HG03039 (cell line): ENCODE measurements around the gene BEST2.
A peak's percentile ranks its signal among the peaks of the same experiment; 100 is the strongest.

ENCODE experiments used
- ATAC-seq: cut with Tn5 transposase; IDR thresholded peaks from one replicate; pipeline ENCODE4 v1.9.1; 2021; ENCODE audit warnings: mild to moderate bottlenecking, moderate library complexity; ENCODE audit not compliant: unreplicated experiment

The BEST2 gene

DNA sequence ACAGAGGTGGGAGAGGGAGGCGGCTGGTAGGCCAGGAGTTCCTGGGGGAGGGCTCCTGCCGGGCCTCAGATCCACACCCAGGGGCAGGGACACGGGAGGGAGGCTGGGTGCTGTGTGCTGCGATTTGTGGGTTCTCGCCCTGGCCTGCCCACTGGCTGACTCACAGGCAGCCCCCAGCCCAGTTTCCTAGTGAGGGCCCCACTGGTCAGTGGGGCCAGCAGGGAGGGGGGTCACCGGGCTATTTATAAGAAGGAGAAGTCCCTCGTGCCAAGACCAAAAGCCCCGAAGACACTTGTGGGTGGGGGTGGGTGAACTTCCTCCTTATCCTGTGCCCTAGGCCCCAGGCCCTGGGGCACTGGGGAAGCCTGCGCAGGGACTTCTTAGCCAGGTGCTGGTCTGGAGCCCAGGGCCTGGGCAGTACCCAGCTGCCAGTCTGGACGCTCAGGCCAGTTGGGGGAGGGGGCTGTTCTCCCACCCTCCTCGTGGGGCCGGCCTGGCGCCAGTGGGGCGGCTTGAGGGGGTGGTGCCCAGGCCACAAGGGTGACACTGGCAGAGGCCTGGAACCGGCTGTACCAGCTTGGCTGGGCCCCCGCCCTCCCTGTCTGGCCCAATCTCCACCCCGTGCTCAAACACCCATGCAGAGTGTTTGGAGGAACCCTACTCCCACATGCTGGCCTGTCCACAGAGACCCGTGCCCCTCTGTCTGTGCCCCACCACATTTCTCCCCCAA lies 34.7 kb downstream of the BEST2 start:
- ATAC-seq, result no peak

DNA sequence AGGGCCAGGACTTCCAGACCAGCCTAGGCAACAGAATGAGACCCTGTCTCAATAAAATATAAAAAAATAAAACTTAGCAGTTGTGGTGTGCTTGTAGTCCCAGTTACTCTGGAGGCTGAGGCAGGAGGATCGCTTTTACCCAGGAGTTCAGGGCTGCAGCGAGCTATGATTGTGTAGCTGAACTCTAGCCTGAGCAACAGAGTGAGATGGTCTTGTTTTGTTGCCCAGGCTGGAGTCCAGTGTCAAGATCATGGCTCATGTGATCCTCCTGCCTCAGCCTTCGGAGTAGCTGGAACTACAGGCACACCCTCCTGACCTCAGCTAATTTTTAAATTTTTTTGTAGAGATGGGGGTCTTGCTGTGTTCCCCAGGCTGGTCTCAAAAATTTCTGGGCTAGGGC lies 35.4 kb downstream of the BEST2 start:
- no peak for ATAC-seq

DNA sequence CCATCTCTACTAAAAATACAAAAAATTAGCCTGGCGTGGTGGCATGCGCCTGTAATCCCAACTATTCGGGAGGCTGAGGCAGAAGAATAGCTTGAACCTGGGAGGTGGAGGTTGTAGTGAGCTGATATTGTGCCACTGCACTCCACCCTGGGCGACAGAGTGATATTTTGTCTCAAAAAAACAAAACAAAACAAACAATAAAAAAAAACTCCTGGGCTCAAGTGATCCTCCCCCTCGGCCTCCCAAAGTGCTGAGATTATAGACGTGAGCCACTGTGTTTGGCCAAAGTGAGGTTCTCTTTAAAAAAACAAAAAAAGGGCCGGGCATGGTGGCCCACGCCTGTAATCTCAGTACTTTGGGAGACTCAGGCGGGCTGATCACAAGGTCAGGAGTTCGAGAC lies 35.9 kb downstream of the BEST2 start:
- ATAC-seq, result no peak

DNA sequence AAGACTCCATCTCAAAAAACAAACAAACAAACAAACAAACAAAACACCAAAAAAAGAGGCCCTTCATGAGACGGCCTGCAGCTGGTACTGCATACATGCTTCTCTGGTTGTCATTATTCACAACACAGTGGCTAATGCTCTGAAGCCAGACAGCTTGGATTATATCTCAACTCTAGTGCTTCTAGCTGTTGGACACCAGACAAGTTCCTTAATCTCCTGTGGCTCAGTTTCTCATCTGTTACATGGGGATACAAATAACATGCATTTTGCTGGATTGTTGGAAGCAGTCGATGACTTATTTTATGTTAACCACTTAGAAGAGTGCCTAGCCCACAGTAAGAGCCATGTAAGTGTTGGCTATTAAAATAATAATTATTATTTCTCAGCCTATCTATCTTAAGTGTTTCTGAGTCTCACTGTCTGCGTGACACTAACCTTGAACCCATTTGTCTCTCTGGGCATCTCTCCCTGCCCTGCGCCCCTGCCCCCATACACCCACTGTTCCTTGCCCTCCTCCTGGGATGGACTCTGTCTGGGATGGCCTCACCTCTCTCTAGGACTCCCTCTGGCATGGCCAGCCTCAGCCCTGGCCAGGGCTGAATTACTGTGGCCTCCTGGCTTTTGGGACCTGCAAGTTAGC lies 36.6 kb downstream of the BEST2 start:
- ATAC-seq, result no peak

DNA sequence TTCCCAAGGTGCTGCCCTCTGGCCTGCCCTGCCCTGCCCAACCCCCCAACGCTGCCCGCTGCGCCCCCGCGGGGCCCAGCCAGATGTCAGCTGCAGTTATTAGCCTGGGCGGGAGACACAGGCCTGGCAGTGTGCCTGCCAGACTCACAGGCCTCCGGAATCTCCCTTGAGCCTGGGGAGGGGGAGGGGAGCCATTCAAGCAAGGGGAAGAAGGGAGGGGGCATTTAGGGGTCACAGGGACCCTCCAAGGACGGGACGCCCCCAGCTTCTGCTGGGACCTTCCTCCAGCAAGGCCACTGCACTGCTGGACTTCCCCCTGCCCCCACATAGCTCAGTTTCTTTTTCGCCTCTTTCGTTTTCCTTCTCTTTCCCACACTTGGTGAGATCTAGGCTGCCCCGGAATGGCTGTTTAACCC lies 37.1 kb downstream of the BEST2 start:
- ATAC-seq, result no peak

DNA sequence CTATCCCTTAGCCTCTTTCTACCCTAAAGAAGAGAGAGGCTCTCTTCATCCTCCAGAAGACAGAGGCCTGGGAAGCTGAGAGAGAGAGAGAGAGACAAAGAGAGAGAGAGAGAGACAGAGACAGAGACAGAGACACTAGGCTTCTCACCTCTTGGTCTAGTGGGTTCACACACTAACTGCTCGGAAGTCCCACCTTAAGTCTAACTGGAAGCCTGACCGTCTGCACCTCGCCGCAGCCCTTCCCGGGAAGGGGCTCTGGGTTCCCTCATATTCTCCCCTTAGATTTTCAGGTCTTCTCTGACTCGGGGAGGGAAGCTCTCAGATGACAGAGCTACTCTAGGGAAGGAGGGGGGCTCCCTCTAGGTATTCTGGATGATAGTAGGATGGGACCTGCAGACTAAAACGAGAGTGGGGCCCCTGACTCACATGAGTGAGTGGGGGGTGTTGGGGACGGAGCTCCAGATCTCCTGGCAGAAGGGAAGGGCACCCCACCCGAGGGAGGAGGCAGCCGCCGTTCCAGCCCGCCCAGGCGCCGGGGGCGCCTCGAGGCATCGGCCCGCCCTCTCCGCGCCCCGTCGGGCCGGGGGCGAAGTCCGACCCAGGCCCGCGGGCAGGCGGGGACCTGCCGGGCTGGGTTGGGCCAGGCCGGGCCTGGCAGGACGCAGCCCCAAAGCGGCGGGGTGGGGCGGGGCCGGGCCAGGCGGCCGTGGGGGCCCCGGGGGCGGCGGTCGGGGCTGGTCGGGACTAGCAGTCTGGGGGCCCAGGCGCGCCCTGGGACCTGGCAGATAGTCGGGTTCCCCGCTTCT lies 37.7 kb downstream of the BEST2 start:
- ATAC-seq, result no peak

DNA sequence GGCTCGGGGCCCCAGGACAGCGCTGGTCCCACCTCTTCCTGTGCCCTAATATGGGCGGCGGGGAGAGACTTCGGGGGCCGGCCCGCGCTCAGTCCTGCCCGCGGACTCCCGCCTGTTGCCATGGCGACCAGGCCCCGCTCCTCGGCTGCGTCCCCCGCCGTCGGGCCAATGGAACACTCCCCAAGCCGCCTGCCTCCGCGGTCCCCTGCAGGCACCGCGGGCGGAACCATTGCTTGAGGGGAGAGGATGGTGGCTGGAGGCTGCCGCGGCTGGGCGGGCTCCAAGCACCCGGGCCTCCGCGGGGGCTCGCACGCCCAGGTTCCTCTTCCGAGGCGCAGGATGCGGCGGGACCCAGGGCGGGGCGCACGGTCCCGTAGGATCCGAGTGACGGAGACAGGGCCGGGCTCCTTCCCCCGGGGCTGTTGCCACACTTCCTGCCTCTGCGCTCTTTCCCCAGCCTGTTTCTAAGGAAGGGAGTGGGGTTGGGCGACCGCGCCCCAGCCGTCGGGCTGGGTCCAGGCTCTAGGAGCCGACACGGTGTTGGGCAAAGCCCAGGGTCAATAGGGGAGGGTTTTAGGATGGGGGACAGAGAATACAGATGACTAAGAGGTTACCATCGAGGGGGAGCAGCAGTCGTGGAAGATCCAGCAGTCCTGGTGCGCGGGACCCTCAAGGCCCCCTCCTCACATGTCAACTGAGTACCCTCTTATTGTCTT lies 38.5 kb downstream of the BEST2 start:
- ATAC-seq, result peak; percentile 27

DNA sequence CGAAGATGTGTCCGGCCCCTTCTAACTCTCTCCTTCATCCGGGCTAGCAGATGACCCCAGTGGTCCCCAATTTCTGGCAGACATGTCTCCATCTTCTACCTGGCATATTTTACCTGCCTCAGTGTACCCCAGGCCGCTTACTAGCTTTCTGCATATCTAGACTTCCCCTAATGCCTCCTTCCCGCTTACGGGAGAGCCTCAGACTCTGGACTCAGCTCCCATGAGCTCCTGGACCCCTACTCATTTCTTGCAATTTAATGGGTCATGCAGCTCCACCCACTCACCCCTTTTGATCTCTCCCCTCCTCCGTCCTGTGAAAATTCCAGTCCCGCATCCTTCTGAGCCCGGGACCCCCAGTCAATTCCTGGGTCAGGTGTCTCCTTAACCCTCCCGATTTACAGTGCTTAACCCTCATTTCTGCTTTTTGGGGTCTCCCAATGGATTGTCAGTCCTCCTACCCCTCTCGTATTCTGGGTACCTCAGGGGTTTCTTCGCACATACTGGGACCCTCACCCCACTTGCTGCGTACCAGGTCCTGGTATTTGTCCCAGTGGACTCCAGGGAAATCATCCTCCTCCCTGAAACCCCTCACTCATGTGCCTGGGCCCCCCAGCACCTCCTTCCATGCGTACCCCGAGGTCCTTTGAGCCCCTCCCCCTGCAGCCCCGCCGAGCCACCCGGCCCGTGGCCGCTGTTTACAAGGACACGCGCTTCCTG lies 39.2 kb downstream of the BEST2 start:
- no peak for ATAC-seq

DNA sequence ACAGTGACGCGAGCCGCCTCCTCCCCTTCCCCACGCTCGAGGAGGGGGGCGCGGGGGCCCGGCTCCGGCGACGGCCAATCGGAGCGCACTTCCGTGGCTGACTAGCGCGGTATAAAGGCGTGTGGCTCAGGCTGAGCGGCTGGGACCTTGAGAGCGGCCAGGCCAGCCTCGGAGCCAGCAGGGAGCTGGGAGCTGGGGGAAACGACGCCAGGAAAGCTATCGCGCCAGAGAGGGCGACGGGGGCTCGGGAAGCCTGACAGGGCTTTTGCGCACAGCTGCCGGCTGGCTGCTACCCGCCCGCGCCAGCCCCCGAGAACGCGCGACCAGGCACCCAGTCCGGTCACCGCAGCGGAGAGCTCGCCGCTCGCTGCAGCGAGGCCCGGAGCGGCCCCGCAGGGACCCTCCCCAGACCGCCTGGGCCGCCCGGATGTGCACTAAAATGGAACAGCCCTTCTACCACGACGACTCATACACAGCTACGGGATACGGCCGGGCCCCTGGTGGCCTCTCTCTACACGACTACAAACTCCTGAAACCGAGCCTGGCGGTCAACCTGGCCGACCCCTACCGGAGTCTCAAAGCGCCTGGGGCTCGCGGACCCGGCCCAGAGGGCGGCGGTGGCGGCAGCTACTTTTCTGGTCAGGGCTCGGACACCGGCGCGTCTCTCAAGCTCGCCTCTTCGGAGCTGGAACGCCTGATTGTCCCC lies 39.9 kb downstream of the BEST2 start, which contains the start of gene JUNB:
Gene JUNB (plus strand): TSS at position 142 of the 706 bp plus-strand sequence. CDS start 286 bp downstream, at position 428.
- ATAC-seq, result peak; percentile 25

DNA sequence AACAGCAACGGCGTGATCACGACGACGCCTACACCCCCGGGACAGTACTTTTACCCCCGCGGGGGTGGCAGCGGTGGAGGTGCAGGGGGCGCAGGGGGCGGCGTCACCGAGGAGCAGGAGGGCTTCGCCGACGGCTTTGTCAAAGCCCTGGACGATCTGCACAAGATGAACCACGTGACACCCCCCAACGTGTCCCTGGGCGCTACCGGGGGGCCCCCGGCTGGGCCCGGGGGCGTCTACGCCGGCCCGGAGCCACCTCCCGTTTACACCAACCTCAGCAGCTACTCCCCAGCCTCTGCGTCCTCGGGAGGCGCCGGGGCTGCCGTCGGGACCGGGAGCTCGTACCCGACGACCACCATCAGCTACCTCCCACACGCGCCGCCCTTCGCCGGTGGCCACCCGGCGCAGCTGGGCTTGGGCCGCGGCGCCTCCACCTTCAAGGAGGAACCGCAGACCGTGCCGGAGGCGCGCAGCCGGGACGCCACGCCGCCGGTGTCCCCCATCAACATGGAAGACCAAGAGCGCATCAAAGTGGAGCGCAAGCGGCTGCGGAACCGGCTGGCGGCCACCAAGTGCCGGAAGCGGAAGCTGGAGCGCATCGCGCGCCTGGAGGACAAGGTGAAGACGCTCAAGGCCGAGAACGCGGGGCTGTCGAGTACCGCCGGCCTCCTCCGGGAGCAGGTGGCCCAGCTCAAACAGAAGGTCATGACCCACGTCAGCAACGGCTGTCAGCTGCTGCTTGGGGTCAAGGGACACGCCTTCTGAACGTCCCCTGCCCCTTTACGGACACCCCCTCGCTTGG lies 40.7 kb downstream of the BEST2 start:
- ATAC-seq, result no peak

DNA sequence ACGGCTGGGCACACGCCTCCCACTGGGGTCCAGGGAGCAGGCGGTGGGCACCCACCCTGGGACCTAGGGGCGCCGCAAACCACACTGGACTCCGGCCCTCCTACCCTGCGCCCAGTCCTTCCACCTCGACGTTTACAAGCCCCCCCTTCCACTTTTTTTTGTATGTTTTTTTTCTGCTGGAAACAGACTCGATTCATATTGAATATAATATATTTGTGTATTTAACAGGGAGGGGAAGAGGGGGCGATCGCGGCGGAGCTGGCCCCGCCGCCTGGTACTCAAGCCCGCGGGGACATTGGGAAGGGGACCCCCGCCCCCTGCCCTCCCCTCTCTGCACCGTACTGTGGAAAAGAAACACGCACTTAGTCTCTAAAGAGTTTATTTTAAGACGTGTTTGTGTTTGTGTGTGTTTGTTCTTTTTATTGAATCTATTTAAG lies 41.3 kb downstream of the BEST2 start:
- no peak for ATAC-seq

DNA sequence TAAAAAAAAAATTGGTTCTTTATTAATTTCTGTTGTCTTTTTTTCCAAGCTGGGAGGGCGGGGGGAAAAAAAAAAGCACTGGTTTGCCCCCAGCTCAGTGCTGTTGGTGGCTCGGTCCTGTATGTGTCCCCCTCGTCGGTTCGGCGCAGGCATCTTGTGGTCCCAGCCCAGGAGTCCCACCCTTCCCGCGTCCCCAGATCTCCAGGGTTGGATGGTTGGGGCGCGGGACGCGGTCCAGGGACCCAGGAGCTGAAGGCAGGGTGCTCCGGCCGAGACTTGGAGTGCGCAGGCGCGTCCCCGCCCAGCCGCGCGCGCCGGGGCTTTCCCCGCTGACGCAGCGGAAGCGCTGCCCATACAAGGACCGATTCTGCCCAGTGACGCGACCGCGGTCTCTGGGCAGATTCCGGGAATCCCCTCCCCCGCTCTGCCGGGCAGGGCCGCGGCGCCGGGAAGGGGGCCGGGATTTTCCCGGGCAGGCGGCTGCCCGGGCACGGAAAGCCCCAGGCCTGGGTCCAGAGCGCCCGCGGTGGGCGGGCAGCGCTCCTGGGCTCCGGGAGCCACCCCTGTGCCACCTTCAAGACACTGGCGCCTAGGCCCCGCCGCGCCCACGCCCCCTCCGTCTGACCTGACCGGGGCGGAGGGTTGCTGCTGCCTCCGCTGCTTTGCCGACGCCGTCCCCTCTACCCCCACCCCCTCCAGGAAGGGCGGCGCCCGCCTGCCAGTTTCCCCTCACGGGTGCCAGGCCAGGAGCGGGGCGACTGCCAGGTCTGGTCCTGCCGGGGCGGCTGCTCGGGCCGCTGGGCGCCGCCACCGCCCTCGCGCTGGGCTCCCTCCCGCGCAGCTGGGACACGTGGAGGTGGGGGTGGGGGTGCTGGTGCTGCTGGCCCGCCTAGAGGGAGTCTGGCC lies 42.0 kb downstream of the BEST2 start:
- ATAC-seq, result peak; percentile 26

DNA sequence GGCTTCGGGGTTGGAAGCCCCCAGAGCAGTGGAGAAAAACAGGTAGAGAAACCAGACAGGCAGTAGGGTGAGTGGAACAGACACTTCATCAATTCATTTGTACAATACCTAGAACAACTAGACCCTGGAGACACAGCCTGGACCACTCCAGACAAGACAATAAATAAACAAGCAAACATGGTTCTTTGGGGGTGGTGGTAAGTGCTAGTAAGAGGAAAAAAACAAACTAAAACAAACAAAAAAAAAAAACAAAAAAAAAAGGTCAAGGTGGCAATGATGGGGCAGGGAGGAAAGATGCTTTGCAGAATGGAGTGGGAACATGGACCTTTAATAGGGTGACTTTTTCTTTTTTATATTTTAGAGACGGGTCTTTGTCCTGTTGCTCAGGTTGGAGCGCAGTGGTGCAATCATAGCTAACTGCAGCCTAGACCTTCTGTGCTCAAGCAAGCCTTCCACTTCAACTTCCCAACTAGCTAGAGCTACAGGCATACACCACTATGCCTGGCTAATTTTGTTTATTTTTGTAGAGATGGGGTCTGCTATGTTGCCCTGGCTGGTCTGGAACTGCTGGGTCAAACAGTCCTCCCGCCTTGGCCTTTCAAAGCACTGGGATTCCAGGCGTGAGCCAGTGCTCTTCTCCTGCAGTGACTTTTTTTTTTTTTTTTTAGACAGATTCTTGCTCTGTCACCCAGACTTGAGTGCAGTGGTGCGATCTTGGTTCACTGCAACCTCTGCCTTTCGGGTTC lies 42.8 kb downstream of the BEST2 start:
- no peak for ATAC-seq

DNA sequence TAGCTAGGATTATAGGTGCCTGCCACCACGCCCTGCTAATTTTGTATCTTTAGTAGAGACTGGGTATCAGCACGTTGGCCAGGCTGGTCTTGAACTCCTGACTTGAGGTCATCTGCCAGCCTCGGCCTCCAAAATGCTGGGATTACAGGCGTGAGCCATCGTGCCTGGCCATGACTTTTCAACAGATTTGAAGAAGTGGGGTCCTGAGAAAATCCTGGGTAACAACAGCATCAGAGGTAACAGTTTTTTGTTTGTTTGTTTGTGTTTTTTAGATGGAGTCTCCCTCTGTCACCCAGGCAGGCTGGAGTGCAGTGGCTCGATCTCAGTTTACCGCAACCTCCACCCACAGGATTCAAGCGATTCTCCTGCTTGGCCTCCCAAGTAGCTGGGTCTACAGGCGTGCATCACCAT lies 43.4 kb downstream of the BEST2 start:
- ATAC-seq, result no peak

DNA sequence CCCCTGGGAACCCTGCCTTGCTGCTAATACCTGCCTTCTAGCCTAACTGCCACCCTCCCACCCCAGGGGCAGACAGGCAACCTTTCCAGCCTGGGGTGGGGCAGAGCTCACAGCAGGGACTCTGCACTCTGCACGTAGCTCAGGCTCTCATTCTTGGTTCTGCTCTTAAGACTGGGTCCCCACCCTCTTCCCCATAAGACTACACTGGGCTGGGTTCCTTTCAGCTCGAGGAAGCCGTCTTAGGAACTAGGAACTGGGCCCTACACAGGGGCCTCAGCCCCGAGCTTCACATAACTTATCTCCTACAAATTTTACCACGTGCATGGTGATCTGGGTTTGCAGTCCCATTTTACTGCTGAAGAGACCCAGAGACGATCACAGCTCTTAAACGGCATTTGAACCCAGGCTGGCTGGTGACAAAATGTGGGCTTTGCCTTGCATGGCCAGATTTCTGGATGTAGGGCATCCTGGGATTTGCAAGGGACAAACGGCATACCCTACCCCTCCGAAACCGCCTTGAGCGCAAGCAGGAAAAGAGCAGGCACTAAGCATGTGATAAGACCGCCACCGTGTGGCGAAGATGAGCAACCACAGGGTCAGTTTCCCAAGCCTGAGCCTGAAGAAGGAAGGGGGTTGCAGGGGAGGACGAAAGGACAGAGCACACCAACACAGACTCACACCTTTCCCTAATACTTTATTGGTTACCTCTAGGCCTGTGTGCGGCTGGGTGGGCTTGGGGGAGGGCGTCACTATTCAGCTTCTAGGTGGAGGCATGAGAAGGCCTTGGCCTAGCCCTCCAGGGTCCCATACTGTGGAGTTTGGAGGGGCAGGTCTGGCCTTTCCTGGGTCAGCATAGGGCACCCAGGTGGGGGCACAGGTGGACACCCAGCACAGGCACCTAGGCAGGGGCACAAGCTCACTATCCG lies 44.8 kb downstream of the BEST2 start:
- ATAC-seq, result no peak

DNA sequence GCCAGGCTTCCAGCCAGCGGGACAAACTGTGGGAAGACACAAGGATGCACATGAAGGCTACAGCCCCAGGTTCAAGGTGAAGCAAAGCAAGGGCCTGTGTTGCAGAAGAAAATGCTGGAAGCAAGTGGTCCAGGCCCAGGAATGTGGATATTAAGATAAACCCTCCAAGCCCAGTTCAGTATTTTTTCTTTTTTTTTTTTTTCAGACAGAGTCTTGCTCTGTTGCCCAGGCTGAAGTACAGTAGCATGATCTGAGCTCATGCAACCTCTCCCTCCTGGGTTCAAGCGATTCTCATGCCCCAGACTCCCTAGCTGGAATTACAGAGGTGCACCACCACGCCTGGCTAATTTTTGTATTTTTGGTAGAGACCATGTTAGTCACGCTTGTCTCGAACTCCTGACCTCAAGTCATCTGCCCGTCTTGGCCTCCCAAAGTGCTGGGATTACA lies 45.6 kb downstream of the BEST2 start:
- ATAC-seq, result no peak
